ENCODE data around the gene MYPN.

MYPN gene

GRCh38 chr10:68156373-68157185, 47.3 kb downstream of the MYPN start (continued):
- TF ChIP-seq BCL11A (tag by site-specific recombination; IDR thresholded peaks at IDR 0.05; ENCODE audit: low read depth), result no peak
- TF ChIP-seq GLI4 (tag by site-specific recombination; IDR thresholded peaks at IDR 0.05), result no peak
- no peak for TF ChIP-seq ZNF280C (tag by site-specific recombination; IDR thresholded peaks at IDR 0.05)
- peak; percentile 24; the same call in 1 of the 2 replicates for TF ChIP-seq ZNF692 (tag by site-specific recombination; IDR thresholded peaks at IDR 0.05)
- TF ChIP-seq ZFP3 (tag by site-specific recombination; IDR thresholded peaks at IDR 0.05; ENCODE audit: low read depth), result no peak
- no peak for TF ChIP-seq ZNF76 (tag by site-specific recombination; IDR thresholded peaks at IDR 0.05; ENCODE audit: borderline replicate concordance, low read depth)
- no peak for TF ChIP-seq ZNF600 (tag by site-specific recombination; IDR thresholded peaks at IDR 0.05)
- TF ChIP-seq ZNF16 (tag by site-specific recombination; IDR thresholded peaks at IDR 0.05; ENCODE audit: low read depth), result no peak
- TF ChIP-seq ZBTB1 (tag by site-specific recombination; IDR thresholded peaks at IDR 0.05), result no peak
- no peak for TF ChIP-seq ZBTB8A (tag by site-specific recombination; IDR thresholded peaks at IDR 0.05)
- no peak for TF ChIP-seq ZIC2 (tag by site-specific recombination; IDR thresholded peaks at IDR 0.05)
- TF ChIP-seq ZNF830 (tag by site-specific recombination; IDR thresholded peaks at IDR 0.05; ENCODE audit: low read depth), result no peak
- TF ChIP-seq HOXA7 (CRISPR knock-in tag; IDR thresholded peaks at IDR 0.05; ENCODE audit: borderline replicate concordance), result no peak
- TF ChIP-seq ZNF658 (tag by site-specific recombination; IDR thresholded peaks at IDR 0.05), result no peak
- TF ChIP-seq ZXDB (tag by site-specific recombination; IDR thresholded peaks at IDR 0.05), result no peak
- TF ChIP-seq KLF17 (tag by site-specific recombination; IDR thresholded peaks at IDR 0.05), result no peak
- no peak for TF ChIP-seq ZNF350 (tag by site-specific recombination; IDR thresholded peaks at IDR 0.05)
- TF ChIP-seq SP7 (tag by site-specific recombination; IDR thresholded peaks at IDR 0.05), result no peak
- peak; percentile 56; the same call in 1 of the 2 replicates for TF ChIP-seq PRDM1 (tag by site-specific recombination; IDR thresholded peaks at IDR 0.05)
- TF ChIP-seq ZNF623 (tag by site-specific recombination; IDR thresholded peaks at IDR 0.05), result no peak
- no peak for TF ChIP-seq KLF16 (tag by site-specific recombination; IDR thresholded peaks at IDR 0.05)
- no peak for TF ChIP-seq ZNF521 (tag by site-specific recombination; IDR thresholded peaks at IDR 0.05)
- no peak for TF ChIP-seq WT1 (tag by site-specific recombination; IDR thresholded peaks at IDR 0.05)
- TF ChIP-seq ZNF777 (tag by site-specific recombination; IDR thresholded peaks at IDR 0.05; ENCODE audit: borderline replicate concordance), result no peak
- TF ChIP-seq ZNF660 (tag by site-specific recombination; IDR thresholded peaks at IDR 0.05), result peak; percentile 87
- no peak for TF ChIP-seq ZSCAN16 (tag by site-specific recombination; IDR thresholded peaks at IDR 0.05)
- TF ChIP-seq ZNF530 (tag by site-specific recombination; IDR thresholded peaks at IDR 0.05; ENCODE audit: low read depth), result no peak
- no peak for TF ChIP-seq ZNF324 (tag by site-specific recombination; IDR thresholded peaks at IDR 0.05)
